ENCODE data around the gene HOTAIR. TPM values are rescaled to one million over a fixed set of nuclear protein-coding genes. Genes with fewer than 3 reads are reported as not detected.

HOTAIR gene
- polyA plus RNA-seq, 1 donor from 2014 or later = not detected

GRCh38 chr12:53952871-53953734, 21.7 kb downstream of the HOTAIR start:
- no peak overlapping the region for H2AFZ ChIP-seq (ENCODE audit: low read depth, low read length)
- no peaks in the 10 kb centered on the region for H3K9me3 ChIP-seq (ENCODE audit: low read length)
- H3K4me3 ChIP-seq (ENCODE audit: low read length) = no peak overlapping the region
- H3K9ac ChIP-seq (ENCODE audit: low read length) = no peak overlapping the region
- H3K79me2 ChIP-seq (replicated peaks; ENCODE audit: insufficient read depth, low read length) = no peaks in the 10 kb centered on the region
- H3K4me2 ChIP-seq (ENCODE audit: low read length) = no peak overlapping the region
- H3K27me3 ChIP-seq (ENCODE audit: insufficient read depth, low read depth, low read length) = peaks cover 100% of the 10 kb centered on the region
- no peaks in the 10 kb centered on the region for H3K36me3 ChIP-seq (ENCODE audit: insufficient read depth, low read length)
- H3K27ac ChIP-seq (ENCODE audit: low read length) = no peak overlapping the region
- TF ChIP-seq POLR2AphosphoS5 (IDR thresholded peaks at IDR 0.05) (no peak), EZH2 (IDR thresholded peaks at IDR 0.05; ENCODE audit: borderline replicate concordance, insufficient read depth, low read length, poor library complexity, severe bottlenecking) (peak; percentile 87), RAD21 (conservative IDR thresholded peaks at IDR 0.05) (no peak)
- H4K20me1 ChIP-seq (ENCODE audit: insufficient read depth) = no peaks in the 10 kb centered on the region
- H3K9me2 ChIP-seq (ENCODE audit: insufficient read depth, low read length) = no peaks in the 10 kb centered on the region
- H3F3A ChIP-seq (ENCODE audit: insufficient read depth, low read length, poor library complexity, severe bottlenecking) = no peaks in the 10 kb centered on the region

GRCh38 chr12:53952335-53952694, 22.4 kb downstream of the HOTAIR start:
- no peaks in the 10 kb centered on the region for H3F3A ChIP-seq (ENCODE audit: insufficient read depth, low read length, poor library complexity, severe bottlenecking)
- no peaks in the 10 kb centered on the region for H3K79me2 ChIP-seq (replicated peaks; ENCODE audit: insufficient read depth, low read length)
- no peaks in the 10 kb centered on the region for H3K9me3 ChIP-seq (ENCODE audit: low read length)
- H3K36me3 ChIP-seq (ENCODE audit: insufficient read depth, low read length) = no peaks in the 10 kb centered on the region
- H4K20me1 ChIP-seq (ENCODE audit: insufficient read depth) = no peaks in the 10 kb centered on the region
- no peak overlapping the region for H3K9ac ChIP-seq (ENCODE audit: low read length)
- H3K27ac ChIP-seq (ENCODE audit: low read length) = no peak overlapping the region
- no peaks in the 10 kb centered on the region for H3K9me2 ChIP-seq (ENCODE audit: insufficient read depth, low read length)
- H3K4me2 ChIP-seq (ENCODE audit: low read length) = no peak overlapping the region
- H3K4me3 ChIP-seq (ENCODE audit: low read length) = no peak overlapping the region
- no peak for TF ChIP-seq MXI1 (conservative IDR thresholded peaks at IDR 0.05; ENCODE audit: poor library complexity, severe bottlenecking)
- no peak for TF ChIP-seq POLR2AphosphoS5 (IDR thresholded peaks at IDR 0.05)
- no peak for TF ChIP-seq SMC3 (conservative IDR thresholded peaks at IDR 0.05; ENCODE audit: poor library complexity)
- TF ChIP-seq CTCF (IDR thresholded peaks at IDR 0.05; ENCODE audit: poor library complexity, severe bottlenecking) = no peak
- TF ChIP-seq TAF1 (IDR thresholded peaks at IDR 0.05; ENCODE audit: low read depth) = no peak
- TF ChIP-seq RAD21 (conservative IDR thresholded peaks at IDR 0.05) = no peak
- H2AFZ ChIP-seq (ENCODE audit: low read depth, low read length) = no peak overlapping the region
- peaks cover 100% of the 10 kb centered on the region for H3K27me3 ChIP-seq (ENCODE audit: insufficient read depth, low read depth, low read length)

- Histone ChIP-seq H3K36me3 (ENCODE audit: insufficient read depth, low read length) (no peaks in the 10 kb centered on the region), H3K9me2 (ENCODE audit: insufficient read depth, low read length) (no peaks in the 10 kb centered on the region), H2AFZ (ENCODE audit: low read depth, low read length) (no peak overlapping the region), H3F3A (ENCODE audit: insufficient read depth, low read length, poor library complexity, severe bottlenecking) (no peaks in the 10 kb centered on the region), H3K27me3 (ENCODE audit: insufficient read depth, low read depth, low read length) (peaks cover 100% of the 10 kb centered on the region), H3K27ac (ENCODE audit: low read length) (no peak overlapping the region), H3K4me2 (ENCODE audit: low read length) (no peak overlapping the region), H3K79me2 (replicated peaks; ENCODE audit: insufficient read depth, low read length) (no peaks in the 10 kb centered on the region), H3K4me3 (ENCODE audit: low read length) (no peak overlapping the region), H3K9ac (ENCODE audit: low read length) (no peak overlapping the region), H3K9me3 (ENCODE audit: low read length) (no peaks in the 10 kb centered on the region), H4K20me1 (ENCODE audit: insufficient read depth) (no peaks in the 10 kb centered on the region)
- TF ChIP-seq SMC3 (conservative IDR thresholded peaks at IDR 0.05; ENCODE audit: poor library complexity) = no peak
- no peak for TF ChIP-seq REST (IDR thresholded peaks at IDR 0.05; ENCODE audit: borderline replicate concordance)
- TF ChIP-seq EZH2 (IDR thresholded peaks at IDR 0.05; ENCODE audit: borderline replicate concordance, insufficient read depth, low read length, poor library complexity, severe bottlenecking) = no peak
- TF ChIP-seq POLR2AphosphoS5 (IDR thresholded peaks at IDR 0.05) = no peak
- no peak for TF ChIP-seq MXI1 (conservative IDR thresholded peaks at IDR 0.05; ENCODE audit: poor library complexity, severe bottlenecking)
- TF ChIP-seq RAD21 (conservative IDR thresholded peaks at IDR 0.05) = no peak
- TF ChIP-seq CTCF (IDR thresholded peaks at IDR 0.05; ENCODE audit: poor library complexity, severe bottlenecking) = no peak
- no peak for TF ChIP-seq EP300 (conservative IDR thresholded peaks at IDR 0.05; ENCODE audit: poor library complexity, severe bottlenecking)
- no peak for TF ChIP-seq TAF1 (IDR thresholded peaks at IDR 0.05; ENCODE audit: low read depth)
These were observed 23.0 kb downstream of the HOTAIR start for GRCh38 chr12:53951577-53952334.
